GM10847 (cell line): ENCODE results near the gene RC3H2.

Experiments
- POLR2A ChIP-seq: IDR thresholded peaks from 2 replicates; pipeline ENCODE4 v1.6.1; 2011; ENCODE audit not compliant: insufficient read length; ENCODE audit errors: extremely low read depth

Gene RC3H2

GRCh38 chr9:122822938-122823337 lies 82.2 kb downstream of the RC3H2 start:
- no peak for TF ChIP-seq POLR2A

GRCh38 chr9:122822056-122822455 lies 83.1 kb downstream of the RC3H2 start:
- no peak for TF ChIP-seq POLR2A

- no peak for TF ChIP-seq POLR2A
Observed at GRCh38 chr9:122821278-122821943, 83.7 kb downstream of the RC3H2 start.

- TF ChIP-seq POLR2A, result no peak
Observed at GRCh38 chr9:122820490-122820845, 84.7 kb downstream of the RC3H2 start.

- TF ChIP-seq POLR2A, result no peak
Observed at GRCh38 chr9:122819791-122820489, 85.2 kb downstream of the RC3H2 start.

GRCh38 chr9:122819326-122819725 lies 85.8 kb downstream of the RC3H2 start:
- TF ChIP-seq POLR2A, result no peak

GRCh38 chr9:122816163-122816867 lies 88.8 kb downstream of the RC3H2 start:
- TF ChIP-seq POLR2A, result no peak

- TF ChIP-seq POLR2A, result no peak
Observed at GRCh38 chr9:122815544-122815943, 89.6 kb downstream of the RC3H2 start.

- no peak for TF ChIP-seq POLR2A
Observed at GRCh38 chr9:122814545-122814944, 90.6 kb downstream of the RC3H2 start.

GRCh38 chr9:122812736-122813135 lies 92.4 kb downstream of the RC3H2 start:
- TF ChIP-seq POLR2A, result no peak

GRCh38 chr9:122810306-122810946 lies 94.7 kb downstream of the RC3H2 start:
- no peak for TF ChIP-seq POLR2A

- no peak for TF ChIP-seq POLR2A
Observed at GRCh38 chr9:122808141-122808540, 97.0 kb downstream of the RC3H2 start.

GRCh38 chr9:122807271-122807900 lies 97.8 kb downstream of the RC3H2 start:
- no peak for TF ChIP-seq POLR2A

- no peak for TF ChIP-seq POLR2A
Observed at GRCh38 chr9:122806661-122807060, 98.5 kb downstream of the RC3H2 start.
